NCI-H2171 treated with DMSO at 0.1 percent for 48 hours (cell line): ENCODE results near the gene DNAJC27.

Source experiments
- DNase-seq: peaks from one replicate; lab custom pipeline; 2025; lab: John Stamatoyannopoulos, UW

The DNAJC27 gene

DNA sequence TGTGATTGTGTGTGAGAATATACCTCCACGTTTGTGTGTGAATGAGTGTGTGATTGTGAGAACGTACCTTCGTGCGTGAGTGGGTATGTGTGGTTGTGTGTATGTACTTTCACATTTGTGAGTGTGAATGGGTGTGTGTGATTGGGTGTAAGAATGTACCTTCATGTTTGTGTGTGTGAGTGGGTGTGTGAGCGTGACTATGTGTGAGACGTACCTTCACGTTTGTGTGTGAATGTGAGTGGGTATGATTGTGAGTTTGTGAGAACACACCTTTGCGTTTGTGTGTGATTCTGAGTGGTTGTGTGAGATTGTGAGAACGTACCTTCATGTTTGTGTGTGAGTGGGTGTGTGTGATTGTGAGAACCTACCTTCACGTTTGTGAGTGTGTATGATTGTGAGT lies 45.9 kb downstream of the DNAJC27 start:
- DNase-seq: no peak

DNA sequence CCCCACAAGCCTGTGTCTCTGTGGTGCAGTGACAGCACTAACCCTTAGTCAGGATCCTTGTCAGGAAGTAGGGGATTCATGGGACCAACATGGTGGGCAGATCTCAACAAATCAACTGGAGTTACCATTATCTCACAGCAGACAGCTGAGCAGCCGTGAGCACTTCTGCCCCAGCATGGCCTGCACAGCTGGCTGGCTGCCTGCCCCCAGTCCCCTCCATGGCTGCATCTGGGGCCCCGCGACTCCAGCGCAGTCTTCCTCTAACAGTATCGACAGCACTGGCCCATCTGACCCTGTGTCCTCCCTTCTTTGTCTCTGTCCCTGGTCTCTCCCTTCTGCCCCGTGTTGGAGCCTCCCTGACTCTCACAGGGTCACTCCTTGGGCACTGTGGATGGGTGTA lies 47.0 kb downstream of the DNAJC27 start:
- DNase-seq: no peak

GRCh38 chr2:24924266-24924665 lies 47.5 kb downstream of the DNAJC27 start:
- DNase-seq: no peak

GRCh38 chr2:24923106-24923505 lies 48.6 kb downstream of the DNAJC27 start:
- no peak for DNase-seq

- DNase-seq: no peak
These were observed 49.2 kb downstream of the DNAJC27 start for GRCh38 chr2:24922556-24922955.

- peak; percentile 70 for DNase-seq
These were observed 50.8 kb downstream of the DNAJC27 start for GRCh38 chr2:24920809-24921441.

- DNase-seq: peak; percentile 70
These were observed 51.5 kb downstream of the DNAJC27 start, which contains the start of gene ADCY3 for GRCh38 chr2:24920098-24920808. Gene ADCY3 (minus strand): TSS chr2:24920237. CDS start chr2:24918987, 1,250 bp downstream.

DNA sequence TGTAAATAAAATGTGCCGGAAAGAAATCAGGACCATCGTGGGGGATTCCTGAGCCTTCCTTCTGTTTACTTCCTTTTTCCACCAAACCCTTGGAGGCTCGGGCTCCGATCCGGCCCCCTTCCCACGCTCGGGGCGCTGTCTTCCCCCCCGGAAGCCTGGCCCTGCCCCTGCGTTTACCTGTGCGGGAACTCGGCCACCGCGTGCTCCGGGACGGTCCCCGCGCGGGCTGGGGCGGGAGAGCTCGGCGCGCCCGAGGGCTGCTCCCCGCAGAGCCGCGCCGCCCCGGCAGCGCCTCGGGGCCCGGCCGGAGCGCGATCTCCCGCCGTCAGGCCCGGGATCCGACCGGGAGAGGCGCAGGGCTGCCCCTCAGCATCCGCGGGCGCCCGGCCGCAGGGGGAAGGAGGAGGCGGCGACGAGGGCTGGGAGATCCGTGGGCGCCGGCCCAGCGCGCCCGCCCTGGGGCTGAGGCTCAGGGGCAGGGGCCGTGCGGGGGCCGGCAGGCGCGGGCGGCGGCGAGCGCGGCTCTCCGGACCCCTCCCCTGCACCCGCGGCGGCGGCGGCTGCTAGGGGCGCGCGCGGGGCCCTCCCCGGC lies 52.2 kb downstream of the DNAJC27 start:
- DNase-seq: peak; percentile 32

DNA sequence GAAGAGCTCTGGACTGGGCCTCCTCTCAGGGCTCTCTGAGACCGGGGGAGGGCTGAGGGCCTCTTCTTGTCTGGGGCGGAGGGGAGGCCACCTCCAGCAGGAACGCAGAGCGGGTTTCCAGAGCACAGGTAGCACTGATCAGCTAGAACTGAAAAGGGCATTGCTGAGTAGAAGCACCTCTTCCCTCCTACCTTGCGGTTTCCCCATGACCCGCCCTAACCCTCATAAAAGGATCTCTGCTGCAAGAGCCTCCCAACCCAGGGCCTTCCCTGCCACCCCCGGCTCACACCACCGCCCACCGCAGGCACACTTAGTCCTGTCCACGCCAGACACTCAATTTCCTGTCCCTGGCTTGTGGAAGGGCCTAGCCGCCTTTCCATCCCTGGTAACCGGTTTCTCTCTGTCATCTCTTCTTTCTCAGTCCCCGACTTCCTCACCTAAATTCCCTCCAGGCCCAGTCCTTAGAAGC lies 52.7 kb downstream of the DNAJC27 start:
- no peak for DNase-seq

GRCh38 chr2:24918326-24919036 lies 53.3 kb downstream of the DNAJC27 start:
- no peak for DNase-seq

DNA sequence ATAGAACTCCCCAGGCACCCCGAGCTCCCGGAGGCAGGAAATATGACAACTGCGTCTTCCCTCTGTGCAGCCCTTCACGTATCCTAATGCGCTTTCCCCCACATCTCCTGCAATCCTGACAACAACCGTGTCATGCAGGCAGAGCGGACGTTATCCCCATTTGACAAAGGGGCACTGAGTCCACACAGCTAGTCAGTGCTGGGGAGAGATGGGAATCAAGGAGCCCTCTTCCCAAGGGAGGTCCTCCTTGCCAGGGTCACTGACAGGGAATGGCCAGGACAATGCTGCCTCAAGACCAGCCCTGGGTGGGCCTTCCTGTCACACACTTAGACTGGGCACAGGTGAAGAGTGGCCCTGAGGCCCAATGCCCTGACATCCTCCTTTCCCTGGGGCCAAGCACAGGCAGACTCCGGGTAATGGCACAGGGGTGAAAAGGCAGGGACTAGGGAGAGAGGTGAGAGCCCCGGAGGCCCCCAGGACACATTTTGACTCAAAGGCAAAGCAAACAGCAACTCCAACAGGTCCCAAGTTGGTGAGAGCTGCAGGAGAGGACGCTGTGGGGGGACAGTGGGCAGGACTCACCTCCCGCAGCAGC lies 53.9 kb downstream of the DNAJC27 start:
- no peak for DNase-seq

- no peak for DNase-seq
These were observed 54.7 kb downstream of the DNAJC27 start for GRCh38 chr2:24917086-24917485.

- no peak for DNase-seq
These were observed 56.0 kb downstream of the DNAJC27 start for GRCh38 chr2:24915796-24916195.

GRCh38 chr2:24915175-24915574 lies 56.6 kb downstream of the DNAJC27 start:
- no peak for DNase-seq

- no peak for DNase-seq
These were observed 57.0 kb downstream of the DNAJC27 start for GRCh38 chr2:24914713-24915112.

DNA sequence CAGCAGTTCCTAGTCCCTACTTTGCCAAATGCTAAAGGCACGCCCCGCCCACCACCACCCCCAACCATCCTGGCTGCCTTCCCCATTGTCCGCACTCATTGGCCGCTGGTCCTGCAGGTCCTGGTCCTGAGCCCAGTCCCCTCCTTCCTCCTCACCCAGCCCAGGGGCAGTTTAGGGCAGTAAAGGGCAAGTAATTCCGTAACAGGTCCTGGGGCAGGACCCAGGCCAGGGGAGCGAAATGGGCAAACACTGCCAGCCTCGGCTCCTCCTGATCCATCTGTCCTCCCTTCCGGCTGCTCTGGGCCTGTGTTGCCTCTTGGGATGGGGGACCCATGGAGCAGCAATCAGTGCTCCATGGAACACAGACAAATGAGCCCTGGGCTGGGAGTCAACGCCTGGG lies 57.8 kb downstream of the DNAJC27 start:
- no peak for DNase-seq

GRCh38 chr2:24912986-24913385 lies 58.8 kb downstream of the DNAJC27 start:
- DNase-seq: peak; percentile 62

GRCh38 chr2:24912523-24912922 lies 59.2 kb downstream of the DNAJC27 start:
- no peak for DNase-seq

GRCh38 chr2:24910245-24910644 lies 61.5 kb downstream of the DNAJC27 start:
- DNase-seq: no peak

DNA sequence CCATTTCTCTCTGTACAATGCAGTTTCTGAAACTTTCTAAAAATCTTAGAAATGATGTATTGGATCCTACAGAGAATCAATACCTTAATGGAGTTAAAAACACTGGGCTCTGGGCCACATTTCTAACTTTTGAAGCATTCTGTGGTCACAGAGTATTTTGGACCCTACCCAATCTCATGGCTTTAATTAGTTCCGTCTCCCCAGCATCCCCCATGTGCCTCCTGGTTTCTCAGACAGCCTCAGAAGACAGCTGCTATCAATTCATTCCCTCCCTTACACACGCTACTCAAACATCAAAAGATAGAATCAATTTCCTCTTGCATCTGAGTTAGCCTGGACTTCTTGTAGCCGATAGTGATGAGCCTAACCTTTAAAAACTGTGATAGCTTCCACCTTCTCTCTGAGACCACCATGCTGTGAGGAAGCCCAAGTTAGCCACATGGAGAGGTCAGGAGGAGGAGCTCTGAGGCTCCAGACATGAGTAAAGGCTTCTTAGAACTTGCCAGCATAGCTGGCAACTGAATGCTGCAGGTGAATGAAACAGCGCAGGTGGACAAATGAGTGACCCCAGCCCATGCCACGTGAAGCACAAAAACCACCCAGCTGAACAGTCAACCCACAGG lies 62.1 kb downstream of the DNAJC27 start:
- DNase-seq: no peak

DNA sequence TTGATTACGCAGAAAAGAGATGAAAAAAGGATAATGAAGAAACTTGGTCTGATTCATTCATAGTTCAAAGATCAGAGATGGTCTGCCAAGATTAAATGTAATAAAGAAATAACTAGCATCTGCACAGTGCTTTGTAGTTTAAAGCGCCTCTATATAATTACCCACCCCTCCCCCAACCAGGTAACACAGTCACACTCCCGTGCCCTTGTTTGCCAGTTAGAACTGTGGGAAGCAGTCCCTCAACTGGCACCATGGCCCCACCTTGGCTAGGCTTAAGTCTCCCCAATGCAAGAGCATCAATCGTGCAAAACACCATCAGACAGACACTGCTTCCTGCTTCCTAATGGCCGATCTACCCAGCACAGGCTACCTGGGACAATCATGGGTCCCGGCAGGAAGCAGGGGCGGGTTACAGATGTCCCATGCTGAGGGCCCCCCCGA lies 63.3 kb downstream of the DNAJC27 start:
- DNase-seq: no peak

DNA sequence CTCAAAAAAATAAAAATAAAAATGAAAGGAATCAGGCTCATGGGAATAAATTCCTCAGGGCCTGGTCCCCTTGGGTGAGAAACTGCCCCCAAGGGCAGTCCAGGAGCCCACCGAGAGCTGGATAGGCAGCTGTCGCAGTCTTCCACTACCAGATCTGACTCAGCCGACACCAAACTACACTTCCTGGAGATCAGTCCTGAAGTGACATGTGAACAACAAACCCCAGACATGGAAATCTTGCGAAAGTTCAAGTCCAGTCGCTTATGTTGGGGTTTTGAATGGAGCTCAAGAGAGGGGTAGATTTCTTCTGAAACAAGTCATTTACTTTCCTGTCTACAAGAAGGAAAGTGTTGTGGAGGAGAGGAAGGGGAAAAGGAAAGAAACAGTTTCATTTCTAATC lies 64.6 kb downstream of the DNAJC27 start:
- DNase-seq: no peak
